HG02938 (cell line): ENCODE measurements around the gene SIL1.
"Not testable (repeated sequence)": the region's sequence is repeated elsewhere in the genome, so short reads cannot be mapped to it uniquely, and the experiment has no call there.

Source experiments
- ATAC-seq: cut with Tn5 transposase; IDR thresholded peaks from one replicate; pipeline ENCODE4 v1.9.1; 2021; ENCODE audit warnings: mild to moderate bottlenecking, moderate library complexity; ENCODE audit not compliant: unreplicated experiment

Gene SIL1

GRCh38 chr5:139205124-139205523, 7.0 kb upstream of the SIL1 start:
- ATAC-seq: no peak

GRCh38 chr5:139204196-139204595, 6.0 kb upstream of the SIL1 start:
- no peak for ATAC-seq

GRCh38 chr5:139199321-139199720, 1.2 kb upstream of the SIL1 start:
- no peak for ATAC-seq

- ATAC-seq: no peak
Observed at GRCh38 chr5:139196296-139196956, 1.7 kb downstream of the SIL1 start.

- no peak for ATAC-seq
Observed at GRCh38 chr5:139194486-139194885, 3.7 kb downstream of the SIL1 start.

GRCh38 chr5:139193928-139194327, 4.2 kb downstream of the SIL1 start:
- ATAC-seq: no peak

- ATAC-seq: not testable (repeated sequence)
Observed at GRCh38 chr5:139192906-139193305, 5.3 kb downstream of the SIL1 start.

- ATAC-seq: not testable (repeated sequence)
Observed at GRCh38 chr5:139191954-139192353, 6.2 kb downstream of the SIL1 start.

- ATAC-seq: no peak
Observed at GRCh38 chr5:139190125-139190524, 8.0 kb downstream of the SIL1 start.

GRCh38 chr5:139188558-139189270, 9.5 kb downstream of the SIL1 start:
- ATAC-seq: no peak

- no peak for ATAC-seq
Observed at GRCh38 chr5:139186752-139187326, 11.3 kb downstream of the SIL1 start.

GRCh38 chr5:139186261-139186660, 11.9 kb downstream of the SIL1 start:
- ATAC-seq: no peak

GRCh38 chr5:139185589-139185988, 12.6 kb downstream of the SIL1 start:
- ATAC-seq: no peak

GRCh38 chr5:139183502-139183901, 14.7 kb downstream of the SIL1 start:
- no peak for ATAC-seq

GRCh38 chr5:139182528-139183296, 15.5 kb downstream of the SIL1 start:
- ATAC-seq: no peak

- no peak for ATAC-seq
Observed at GRCh38 chr5:139181835-139182452, 16.2 kb downstream of the SIL1 start.

- no peak for ATAC-seq
Observed at GRCh38 chr5:139181322-139181730, 16.8 kb downstream of the SIL1 start.

- no peak for ATAC-seq
Observed at GRCh38 chr5:139180850-139181249, 17.3 kb downstream of the SIL1 start.

- not testable (repeated sequence) for ATAC-seq
Observed at GRCh38 chr5:139179778-139180513, 18.2 kb downstream of the SIL1 start.

- no peak for ATAC-seq
Observed at GRCh38 chr5:139178935-139179334, 19.2 kb downstream of the SIL1 start.
